Activated CD4-positive, alpha-beta T cell treated with anti-CD3 and anti-CD28 coated beads, Interleukin-2, amount 10 ng/mL, durations not matched to agents 24 days and 14 days (primary cell): Measurements from ENCODE around the gene GRIN3B. TPM values are rescaled to one million over a fixed set of nuclear protein-coding genes. Genes with fewer than 3 reads are reported as not detected.

Experiments
- DNase-seq: peaks from one replicate; pipeline ENCODE4 v3.0.0; 2022
- H3K27ac Mint-ChIP-seq: one replicate; pipeline ENCODE4 v1.8.0; 2022; ENCODE audit warnings: mild to moderate bottlenecking, mixed read lengths
- H3K27me3 Mint-ChIP-seq: one replicate; pipeline ENCODE4 v1.8.0; 2022; ENCODE audit warnings: mixed read lengths
- H3K36me3 Mint-ChIP-seq: one replicate; pipeline ENCODE4 v1.8.0; 2022; ENCODE audit warnings: low read depth, mild to moderate bottlenecking, mixed read lengths
- H3K4me1 Mint-ChIP-seq: one replicate; pipeline ENCODE4 v1.8.0; 2021; ENCODE audit warnings: mixed read lengths
- H3K4me3 Mint-ChIP-seq: one replicate; pipeline ENCODE4 v1.8.0; 2022; ENCODE audit warnings: mild to moderate bottlenecking, moderate library complexity, mixed read lengths
- H3K9me3 Mint-ChIP-seq: one replicate; pipeline ENCODE4 v1.8.0; 2021; ENCODE audit warnings: mixed read lengths
- intact Hi-C: fragments of 100-400 bp; cut with micrococcal nuclease; formaldehyde crosslinking; loops from one replicate; pipeline ENCODE4 v1.15.1; 2023
- total RNA-seq: library from RNA; stranded (reverse); gene quantifications from 2 replicates; pipeline ENCODE4 v1.2.3, GENCODE V29; 2022

GRIN3B gene
- total RNA-seq, 1 donor from 2014 or later, result 0.07 TPM

- H3K36me3 Mint-ChIP-seq, result peaks cover 29% of the 10 kb centered on the region
- H3K4me1 Mint-ChIP-seq, result peaks cover 44% of the 10 kb centered on the region
- intact Hi-C loops, result loop anchor here (2.0 kb wide), 3 partner anchors 19 to 37 kb away; partner anchors contain the start of genes ARHGAP45, RNU6-2 and TMEM259
- H3K4me3 Mint-ChIP-seq, result peak within 1 kb of the TSS; percentile 98
- H3K27me3 Mint-ChIP-seq, result no peaks in the 10 kb centered on the region
- peak within 1 kb of the TSS; percentile 86 for H3K27ac Mint-ChIP-seq
- no peaks in the 10 kb centered on the region for H3K9me3 Mint-ChIP-seq
- DNase-seq, result peak; percentile 100
Observed at GRCh38 chr19:1039646-1040475, 39.6 kb downstream of the GRIN3B start, which contains the start of gene ABCA7. ABCA7 (plus strand) TSS chr19:1040107; CDS start chr19:1041362, 1,255 bp downstream.

GRCh38 chr19:1040476-1041271 lies 40.5 kb downstream of the GRIN3B start:
- H3K36me3 Mint-ChIP-seq, result peaks cover 26% of the 10 kb centered on the region
- no peaks in the 10 kb centered on the region for H3K27me3 Mint-ChIP-seq
- peak overlapping the region; percentile 98 for H3K4me3 Mint-ChIP-seq
- no peaks in the 10 kb centered on the region for H3K9me3 Mint-ChIP-seq
- H3K4me1 Mint-ChIP-seq, result peaks cover 41% of the 10 kb centered on the region
- intact Hi-C loops, result loop anchor here (2.0 kb wide), 3 partner anchors 20 to 36 kb away; partner anchors contain the start of genes ARHGAP45, RNU6-2 and TMEM259
- H3K27ac Mint-ChIP-seq, result peak overlapping the region; percentile 86
- peak; percentile 97 for DNase-seq

GRCh38 chr19:1041272-1041834 lies 41.1 kb downstream of the GRIN3B start:
- Mint-ChIP-seq H3K4me3 (peak overlapping the region; percentile 98), H3K9me3 (no peaks in the 10 kb centered on the region), H3K36me3 (peaks cover 20% of the 10 kb centered on the region), H3K4me1 (peaks cover 38% of the 10 kb centered on the region), H3K27ac (no peak overlapping the region), H3K27me3 (no peaks in the 10 kb centered on the region)
- intact Hi-C loops, result loop anchor here (2.0 kb wide), 3 partner anchors 21 to 35 kb away; partner anchors contain the start of genes ARHGAP45, RNU6-2 and TMEM259
- no peak for DNase-seq

GRCh38 chr19:1041835-1042685 lies 41.8 kb downstream of the GRIN3B start:
- Mint-ChIP-seq H3K27ac (no peak overlapping the region), H3K27me3 (no peaks in the 10 kb centered on the region), H3K9me3 (no peaks in the 10 kb centered on the region), H3K4me1 (peaks cover 36% of the 10 kb centered on the region), H3K4me3 (peak overlapping the region; percentile 20), H3K36me3 (peaks cover 14% of the 10 kb centered on the region)
- intact Hi-C loops, result loop anchor here (2.0 kb wide), 3 partner anchors 21 to 35 kb away; partner anchors contain the start of genes ARHGAP45, RNU6-2 and TMEM259
- DNase-seq, result no peak

- no peaks in the 10 kb centered on the region for H3K27me3 Mint-ChIP-seq
- peak overlapping the region; percentile 20 for H3K4me3 Mint-ChIP-seq
- H3K9me3 Mint-ChIP-seq, result no peaks in the 10 kb centered on the region
- intact Hi-C loops, result no loop called here
- peaks cover 9% of the 10 kb centered on the region for H3K36me3 Mint-ChIP-seq
- H3K4me1 Mint-ChIP-seq, result peaks cover 30% of the 10 kb centered on the region
- DNase-seq, result no peak
- no peak overlapping the region for H3K27ac Mint-ChIP-seq
Observed at GRCh38 chr19:1042689-1043511, 42.7 kb downstream of the GRIN3B start.

GRCh38 chr19:1045247-1045603 lies 45.0 kb downstream of the GRIN3B start:
- Mint-ChIP-seq H3K27ac (no peak overlapping the region), H3K27me3 (no peaks in the 10 kb centered on the region), H3K4me3 (no peak overlapping the region), H3K4me1 (peaks cover 9% of the 10 kb centered on the region), H3K36me3 (peaks cover 3% of the 10 kb centered on the region), H3K9me3 (no peaks in the 10 kb centered on the region)
- peak; percentile 92 for DNase-seq
- intact Hi-C loops, result no loop called here

GRCh38 chr19:1046117-1046626 lies 46.0 kb downstream of the GRIN3B start:
- no peak for DNase-seq
- Mint-ChIP-seq H3K9me3 (no peaks in the 10 kb centered on the region), H3K36me3 (peaks cover 3% of the 10 kb centered on the region), H3K4me1 (peaks cover 1% of the 10 kb centered on the region), H3K27me3 (no peaks in the 10 kb centered on the region), H3K27ac (no peak overlapping the region), H3K4me3 (no peak overlapping the region)
- intact Hi-C loops, result no loop called here

- H3K36me3 Mint-ChIP-seq, result peaks cover 5% of the 10 kb centered on the region
- no peak overlapping the region for H3K4me3 Mint-ChIP-seq
- H3K27ac Mint-ChIP-seq, result no peak overlapping the region
- no peak for DNase-seq
- H3K9me3 Mint-ChIP-seq, result no peaks in the 10 kb centered on the region
- intact Hi-C loops, result no loop called here
- H3K4me1 Mint-ChIP-seq, result no peaks in the 10 kb centered on the region
- no peaks in the 10 kb centered on the region for H3K27me3 Mint-ChIP-seq
Observed at GRCh38 chr19:1046836-1047695, 46.8 kb downstream of the GRIN3B start.

- DNase-seq, result no peak
- Mint-ChIP-seq H3K4me1 (peaks cover 2% of the 10 kb centered on the region), H3K4me3 (no peak overlapping the region), H3K27me3 (no peaks in the 10 kb centered on the region), H3K27ac (no peak overlapping the region), H3K36me3 (peaks cover 5% of the 10 kb centered on the region), H3K9me3 (no peaks in the 10 kb centered on the region)
- intact Hi-C loops, result no loop called here
Observed at GRCh38 chr19:1047696-1048147, 47.5 kb downstream of the GRIN3B start.

GRCh38 chr19:1049106-1049505 lies 48.9 kb downstream of the GRIN3B start:
- intact Hi-C loops, result no loop called here
- no peak for DNase-seq
- H3K36me3 Mint-ChIP-seq, result peaks cover 5% of the 10 kb centered on the region

GRCh38 chr19:1049800-1050199 lies 49.6 kb downstream of the GRIN3B start:
- no peaks in the 10 kb centered on the region for H3K9me3 Mint-ChIP-seq
- peaks cover 4% of the 10 kb centered on the region for H3K4me1 Mint-ChIP-seq
- no peaks in the 10 kb centered on the region for H3K27me3 Mint-ChIP-seq
- H3K4me3 Mint-ChIP-seq, result no peak overlapping the region
- no peak overlapping the region for H3K27ac Mint-ChIP-seq
- H3K36me3 Mint-ChIP-seq, result peaks cover 5% of the 10 kb centered on the region
- intact Hi-C loops, result no loop called here
- no peak for DNase-seq

More at GRCh38 chr19:1049106-1049505, 48.9 kb downstream of the GRIN3B start:
- Mint-ChIP-seq H3K4me3 (no peak overlapping the region), H3K9me3 (no peaks in the 10 kb centered on the region), H3K4me1 (peaks cover 4% of the 10 kb centered on the region), H3K27ac (no peak overlapping the region), H3K27me3 (no peaks in the 10 kb centered on the region)
